ENCODE results near the gene MUC20.
"Not testable (repeated sequence)": the region's sequence is repeated elsewhere in the genome, so short reads cannot be mapped to it uniquely, and the experiment has no call there.

Gene MUC20

DNA sequence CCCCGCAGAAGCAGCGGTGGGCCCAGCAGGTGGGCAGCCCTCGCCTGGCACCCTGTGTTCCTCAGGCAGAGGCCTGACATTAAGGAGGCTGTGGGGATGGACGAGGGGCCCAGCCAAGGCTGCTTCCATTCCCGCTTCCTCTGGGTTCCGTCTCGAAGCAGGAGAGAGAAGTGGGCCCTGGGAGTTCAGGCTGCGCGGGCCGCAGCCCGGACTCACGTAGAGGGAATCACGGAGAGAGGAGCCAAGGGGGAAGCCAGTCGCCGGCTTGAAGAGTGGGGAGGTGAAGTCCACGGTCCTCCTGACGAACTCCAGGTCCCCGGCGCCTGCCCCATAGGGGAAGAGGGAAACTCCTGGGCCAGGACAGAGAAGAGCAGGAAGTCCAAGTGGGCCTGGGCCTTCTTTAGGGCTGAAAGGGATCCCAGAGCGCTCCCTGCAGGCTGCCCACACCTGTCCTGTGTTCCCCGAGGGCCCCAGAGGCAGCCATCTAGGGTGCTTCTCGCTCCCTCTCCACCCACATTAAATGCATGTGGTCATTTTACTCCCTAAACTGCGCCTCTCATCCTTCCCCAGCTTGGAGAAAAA lies 53.3 kb downstream of the MUC20 start:
- H3K36me3 ChIP-seq: no peaks in the 10 kb centered on the region
- H3K4me3 ChIP-seq (ENCODE audit: low read depth, low read length): no peak overlapping the region
- TF ChIP-seq, protein P1, sequence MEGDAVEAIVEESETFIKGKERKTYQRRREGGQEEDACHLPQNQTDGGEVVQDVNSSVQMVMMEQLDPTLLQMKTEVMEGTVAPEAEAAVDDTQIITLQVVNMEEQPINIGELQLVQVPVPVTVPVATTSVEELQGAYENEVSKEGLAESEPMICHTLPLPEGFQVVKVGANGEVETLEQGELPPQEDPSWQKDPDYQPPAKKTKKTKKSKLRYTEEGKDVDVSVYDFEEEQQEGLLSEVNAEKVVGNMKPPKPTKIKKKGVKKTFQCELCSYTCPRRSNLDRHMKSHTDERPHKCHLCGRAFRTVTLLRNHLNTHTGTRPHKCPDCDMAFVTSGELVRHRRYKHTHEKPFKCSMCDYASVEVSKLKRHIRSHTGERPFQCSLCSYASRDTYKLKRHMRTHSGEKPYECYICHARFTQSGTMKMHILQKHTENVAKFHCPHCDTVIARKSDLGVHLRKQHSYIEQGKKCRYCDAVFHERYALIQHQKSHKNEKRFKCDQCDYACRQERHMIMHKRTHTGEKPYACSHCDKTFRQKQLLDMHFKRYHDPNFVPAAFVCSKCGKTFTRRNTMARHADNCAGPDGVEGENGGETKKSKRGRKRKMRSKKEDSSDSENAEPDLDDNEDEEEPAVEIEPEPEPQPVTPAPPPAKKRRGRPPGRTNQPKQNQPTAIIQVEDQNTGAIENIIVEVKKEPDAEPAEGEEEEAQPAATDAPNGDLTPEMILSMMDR (IDR thresholded peaks at IDR 0.05; ENCODE audit: low read depth, low read length): peak; percentile 18; the same call in 1 of the 2 replicates
- H3K27me3 ChIP-seq (ENCODE audit: insufficient read depth, low read depth, severe bottlenecking): no peaks in the 10 kb centered on the region
- DNase-seq: no peak
- no peak overlapping the region for H3K27ac ChIP-seq
- no peaks in the 10 kb centered on the region for H3K9me3 ChIP-seq (ENCODE audit: severe bottlenecking)

DNA sequence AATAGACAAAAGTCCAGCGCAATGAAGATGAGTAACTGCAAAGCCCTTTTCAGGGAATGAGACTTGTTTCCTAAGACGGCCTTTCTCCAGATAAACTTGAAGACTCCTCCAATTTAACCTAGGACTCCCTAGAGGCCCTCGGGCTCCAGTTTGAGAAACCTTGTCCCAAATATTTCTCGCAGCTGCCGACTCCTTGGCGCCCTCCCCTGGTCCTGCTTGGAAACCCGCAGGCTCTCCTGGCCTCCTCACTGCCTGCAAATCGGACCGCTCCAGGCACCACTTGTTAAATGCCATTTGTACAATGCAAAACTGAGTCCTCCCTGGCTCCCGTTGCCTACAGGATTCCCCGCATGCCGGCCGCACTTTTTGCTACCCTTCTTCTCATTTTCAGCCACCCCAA lies 54.1 kb downstream of the MUC20 start:
- DNase-seq: peak; percentile 41
- TF ChIP-seq, protein P1 (IDR thresholded peaks at IDR 0.05; ENCODE audit: low read depth, low read length): peak; percentile 55

DNA sequence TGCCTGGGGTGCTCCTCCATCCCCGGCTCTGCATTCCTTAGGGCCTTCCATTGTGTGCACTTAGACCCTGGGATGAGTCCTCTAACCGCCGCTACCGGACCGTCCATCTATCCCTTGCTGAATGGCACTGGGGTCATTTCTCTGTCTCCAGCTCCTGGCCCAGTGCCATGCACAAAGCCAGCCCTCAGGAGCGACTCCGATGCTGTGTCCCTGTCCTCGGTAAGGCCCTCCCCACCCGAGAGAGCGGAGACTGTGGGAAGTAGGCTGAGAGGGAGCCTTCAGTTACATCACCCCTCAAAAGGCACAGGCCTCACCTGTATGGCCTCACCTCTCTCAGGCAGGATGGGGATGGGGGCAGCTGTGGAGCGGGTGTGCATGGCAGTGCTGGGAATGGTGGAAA lies 57.2 kb downstream of the MUC20 start:
- Histone ChIP-seq H3K27ac (no peak overlapping the region), H3K36me3 (no peaks in the 10 kb centered on the region), H3K9me3 (ENCODE audit: severe bottlenecking) (no peaks in the 10 kb centered on the region), H3K27me3 (ENCODE audit: insufficient read depth, low read depth, severe bottlenecking) (no peaks in the 10 kb centered on the region), H3K4me3 (ENCODE audit: low read depth, low read length) (no peak overlapping the region)
- DNase-seq: no peak
- TF ChIP-seq, protein P1 (IDR thresholded peaks at IDR 0.05; ENCODE audit: low read depth, low read length): no peak

More for the DNA sequence above, 54.1 kb downstream of the MUC20 start:
- H3K27me3 ChIP-seq (ENCODE audit: insufficient read depth, low read depth, severe bottlenecking): no peaks in the 10 kb centered on the region
- no peak overlapping the region for H3K4me3 ChIP-seq (ENCODE audit: low read depth, low read length)
- H3K36me3 ChIP-seq: no peaks in the 10 kb centered on the region
- H3K27ac ChIP-seq: no peak overlapping the region
- H3K9me3 ChIP-seq (ENCODE audit: severe bottlenecking): no peaks in the 10 kb centered on the region

DNA sequence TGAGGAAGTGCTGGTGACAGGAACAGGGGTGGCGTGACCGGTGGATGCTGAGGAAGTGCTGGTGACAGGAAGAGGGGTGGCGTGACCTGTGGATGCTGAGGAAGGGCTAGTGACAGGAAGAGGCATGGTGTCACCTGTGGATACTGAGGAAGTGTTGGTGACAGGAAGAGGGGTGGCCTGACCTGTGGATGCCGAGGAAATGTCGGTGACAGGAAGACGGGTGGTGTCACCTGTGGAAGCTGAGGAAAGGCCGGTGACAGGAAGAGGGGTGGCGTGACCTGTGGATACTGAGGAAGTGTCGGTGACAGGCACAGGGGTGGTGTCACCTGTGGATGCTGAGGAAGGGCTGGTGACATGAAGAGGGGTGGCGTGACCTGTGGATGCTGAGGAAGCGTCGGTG lies 60.5 kb downstream of the MUC20 start:
- H3K4me3 ChIP-seq (ENCODE audit: low read depth, low read length); H3K36me3 ChIP-seq; H3K9me3 ChIP-seq (ENCODE audit: severe bottlenecking): not testable (repeated sequence)

More for the DNA sequence above, 60.5 kb downstream of the MUC20 start:
- H3K27ac ChIP-seq; H3K27me3 ChIP-seq (ENCODE audit: insufficient read depth, low read depth, severe bottlenecking); DNase-seq: not testable (repeated sequence)

Data from WERI-Rb-1 (cell line).